GM19372 (cell line): Measurements from ENCODE around the gene ZSCAN12.
"Not testable (repeated sequence)": the region's sequence is repeated elsewhere in the genome, so short reads cannot be mapped to it uniquely, and the experiment has no call there.

Experiments
- ATAC-seq: cut with Tn5 transposase; IDR thresholded peaks from one replicate; pipeline ENCODE4 v1.9.1; 2021; ENCODE audit warnings: mild to moderate bottlenecking, low read depth, moderate library complexity; ENCODE audit not compliant: unreplicated experiment

Gene ZSCAN12

DNA sequence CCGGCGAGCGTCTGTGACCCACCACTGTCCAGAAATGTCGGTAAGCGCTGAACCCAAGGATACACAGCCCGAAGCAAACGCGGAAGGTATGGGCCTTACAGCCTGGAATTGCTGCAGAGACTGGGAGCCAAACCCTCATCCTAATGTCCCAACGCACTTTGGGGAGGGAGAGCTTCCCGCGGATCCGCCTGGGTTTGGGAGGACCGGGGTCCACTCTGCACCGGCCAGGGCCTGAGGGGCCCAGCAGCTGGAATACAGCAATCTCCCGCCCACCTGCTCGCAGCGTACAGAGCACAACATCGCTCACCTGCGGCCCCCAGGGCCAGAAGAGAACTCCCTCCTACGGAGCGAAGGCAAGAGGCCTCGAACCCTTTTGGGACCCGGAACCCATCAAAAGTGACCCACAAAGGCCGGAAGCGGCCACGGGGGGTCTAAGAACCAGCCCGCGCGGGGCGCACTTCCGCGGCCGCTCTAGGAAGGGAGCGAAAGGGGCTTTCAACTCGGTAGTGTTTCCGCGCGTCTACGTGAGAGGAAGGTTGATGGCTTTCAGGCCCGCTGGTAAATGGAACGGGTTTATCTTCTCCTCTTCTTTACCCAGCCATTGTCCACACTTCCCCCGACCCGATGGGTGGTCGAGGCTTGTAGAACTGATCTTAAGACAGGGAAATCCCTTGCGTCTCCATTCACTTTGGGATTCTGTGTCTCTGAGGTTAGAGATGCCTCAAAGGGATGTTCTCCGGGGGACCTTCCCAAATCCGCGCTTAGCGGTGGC is at the start of gene ZSCAN12:
ZSCAN12 (minus strand) TSS at position 398 of the 772 bp plus-strand sequence. CDS start 1,342 bp downstream, outside the sequence.
- ATAC-seq: peak; percentile 79

GRCh38 chr6:28449056-28449455 is 49.5 kb upstream of the ZSCAN12 start:
- no peak for ATAC-seq

DNA sequence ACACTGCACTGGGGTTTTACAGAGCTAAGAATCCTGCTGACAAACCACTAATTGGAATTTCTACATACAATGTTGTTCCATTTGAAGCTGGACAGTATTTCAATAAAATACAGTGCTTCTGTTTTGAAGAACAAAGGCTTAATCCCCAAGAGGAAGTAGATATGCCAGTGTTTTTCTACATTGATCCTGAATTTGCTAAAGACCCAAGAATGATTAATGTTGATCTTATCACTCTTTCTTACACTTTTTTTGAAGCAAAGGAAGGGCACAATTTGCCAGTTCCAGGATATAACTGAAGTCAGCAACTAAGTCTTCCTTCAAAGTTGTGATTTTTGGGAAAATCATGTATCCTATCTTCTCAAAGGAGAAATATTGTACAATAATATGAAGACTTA is 48.0 kb upstream of the ZSCAN12 start:
- ATAC-seq: not testable (repeated sequence)

DNA sequence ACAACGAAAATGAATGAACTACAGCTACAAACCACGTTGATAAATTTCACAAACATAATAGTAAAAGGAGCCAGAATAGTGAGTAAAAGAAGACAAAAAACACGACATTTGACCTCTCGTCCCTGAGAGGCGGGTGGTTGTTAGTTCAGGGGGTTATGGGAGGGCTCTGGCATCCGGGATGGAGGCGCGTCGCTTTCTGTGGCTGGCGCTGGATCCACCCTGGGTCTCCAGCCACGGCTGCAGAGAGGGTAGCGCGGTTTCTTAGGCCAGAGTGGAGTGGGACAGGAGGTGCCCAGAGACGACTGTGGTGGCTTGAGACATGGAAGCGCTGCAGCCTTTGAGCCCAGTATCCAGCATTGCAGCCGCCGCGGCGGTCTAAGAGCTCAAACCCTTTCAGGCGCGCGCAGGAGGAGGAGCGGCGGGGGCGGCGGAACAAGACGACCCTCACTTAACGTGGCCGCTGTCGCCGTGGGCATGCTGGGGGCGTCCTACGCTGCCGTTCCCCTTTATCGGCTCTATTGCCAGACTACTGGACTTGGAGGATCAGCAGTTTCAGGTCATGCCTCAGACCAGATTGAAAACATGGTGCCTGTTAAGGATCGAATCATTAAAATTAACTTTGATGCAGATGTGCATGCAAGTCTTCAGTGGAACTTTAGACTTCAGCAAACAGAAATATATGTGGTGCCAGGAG is 47.4 kb upstream of the ZSCAN12 start:
- no peak for ATAC-seq

- not testable (repeated sequence) for ATAC-seq
Measured at GRCh38 chr6:28444759-28445158, 45.2 kb upstream of the ZSCAN12 start.

- no peak for ATAC-seq
Measured at GRCh38 chr6:28443112-28443773, 43.7 kb upstream of the ZSCAN12 start, which contains the start of gene ZSCAN23. Gene ZSCAN23, minus strand, starts transcription at chr6:28443491. Its CDS starts 7,225 bp downstream, at chr6:28436266.

DNA sequence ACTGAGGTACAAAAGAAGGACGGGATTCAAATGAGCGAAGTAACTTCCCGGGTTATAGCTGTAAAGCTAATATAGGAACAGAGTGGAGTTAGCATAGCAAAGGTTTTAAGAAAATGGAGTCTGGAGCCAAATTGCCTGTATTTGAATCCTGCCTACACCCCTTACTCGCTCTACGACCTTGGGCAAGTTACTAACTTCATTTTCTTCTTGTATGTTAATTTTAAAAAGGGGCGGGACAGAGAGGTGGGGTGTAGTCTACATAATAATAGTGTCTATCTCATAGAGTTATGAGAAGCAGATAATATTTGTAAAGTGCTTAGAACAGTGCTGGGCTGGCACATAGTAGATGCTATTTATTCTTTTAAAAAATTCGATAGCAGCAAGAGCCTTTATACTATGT is 43.0 kb upstream of the ZSCAN12 start:
- ATAC-seq: no peak

DNA sequence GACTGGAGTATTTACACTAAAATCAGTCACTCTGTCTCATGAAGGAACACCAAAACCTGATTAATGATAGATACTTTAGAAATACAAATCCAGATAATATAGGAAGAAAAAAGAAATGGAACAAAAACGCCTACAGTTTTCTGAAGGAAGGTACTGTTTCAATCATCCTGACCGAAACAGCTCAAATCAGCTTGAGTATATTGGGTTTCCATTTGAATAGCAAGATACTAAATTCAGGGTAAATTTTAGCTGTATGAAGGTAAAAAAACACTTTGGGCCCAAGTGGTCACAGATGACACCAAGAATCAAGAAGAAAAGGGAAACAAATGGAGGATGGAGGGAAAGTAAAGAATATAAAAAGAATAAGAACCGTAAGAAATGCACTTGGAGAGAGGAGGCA is 36.9 kb upstream of the ZSCAN12 start:
- no peak for ATAC-seq

DNA sequence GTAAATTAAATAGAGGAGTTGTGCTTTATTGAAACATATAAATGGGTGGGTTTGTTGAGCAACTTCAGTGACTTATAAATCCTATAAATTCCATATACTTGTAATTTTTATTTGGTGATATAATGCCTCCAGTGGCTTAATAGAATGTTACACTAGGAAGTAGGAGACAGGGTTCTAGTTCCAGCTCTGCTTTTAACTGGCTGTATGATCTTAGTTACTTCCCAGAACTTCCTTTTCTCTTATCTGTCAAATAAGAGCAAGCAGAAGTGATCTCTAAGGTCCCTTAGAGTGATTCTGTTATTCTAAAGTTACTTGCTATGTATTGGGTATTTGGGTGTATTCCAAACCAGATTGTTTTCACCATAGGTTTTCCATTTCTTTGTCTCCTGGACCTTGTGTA is 33.6 kb upstream of the ZSCAN12 start:
- no peak for ATAC-seq

DNA sequence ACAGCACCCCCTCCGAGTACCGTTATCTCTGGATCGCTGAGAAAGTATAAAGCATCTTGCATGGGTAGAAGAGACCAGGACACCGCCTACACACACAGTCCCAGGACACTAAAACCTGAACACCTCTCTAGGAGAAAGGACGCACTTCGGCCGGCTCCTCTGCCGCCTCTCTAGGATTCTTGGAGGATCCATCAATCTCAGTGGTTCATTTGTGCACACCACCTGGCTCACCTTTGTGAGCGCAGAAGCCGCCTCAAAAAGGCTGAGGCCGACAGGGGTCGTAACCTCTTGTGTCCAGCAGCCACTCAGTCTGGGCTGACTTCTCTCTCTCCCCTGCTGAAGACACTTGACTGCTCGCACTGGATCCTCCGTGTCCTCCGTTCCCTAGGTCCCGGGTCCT is 30.2 kb upstream of the ZSCAN12 start:
- ATAC-seq: no peak

DNA sequence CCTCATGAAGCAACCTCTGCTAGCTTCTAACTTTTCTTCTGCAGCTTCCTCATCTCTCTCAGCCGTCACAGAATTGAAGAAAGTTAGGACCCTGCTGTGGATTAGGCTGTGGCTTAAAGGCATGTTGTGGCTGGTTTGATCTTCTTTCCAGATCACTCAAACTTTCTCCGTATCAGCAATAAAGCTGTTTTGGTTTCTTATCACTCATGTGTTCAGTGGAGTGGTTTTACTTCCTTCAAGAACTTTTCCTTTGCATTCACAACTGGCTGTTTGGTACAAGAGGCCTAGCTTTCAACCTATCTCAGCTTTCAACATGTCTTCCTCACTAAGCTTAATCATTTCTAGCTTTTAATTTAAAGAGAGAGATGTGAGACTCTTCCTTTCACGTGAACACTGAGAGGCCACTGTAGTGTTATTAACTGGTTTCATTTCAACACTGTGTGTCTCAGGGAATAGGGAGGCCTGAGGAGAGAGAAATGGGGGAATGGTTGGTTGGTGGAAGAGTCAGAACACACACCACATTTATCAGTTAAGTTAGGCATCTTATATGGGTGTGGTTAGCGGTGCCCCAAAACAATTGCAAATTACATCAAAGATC is 26.5 kb upstream of the ZSCAN12 start:
- ATAC-seq: no peak

DNA sequence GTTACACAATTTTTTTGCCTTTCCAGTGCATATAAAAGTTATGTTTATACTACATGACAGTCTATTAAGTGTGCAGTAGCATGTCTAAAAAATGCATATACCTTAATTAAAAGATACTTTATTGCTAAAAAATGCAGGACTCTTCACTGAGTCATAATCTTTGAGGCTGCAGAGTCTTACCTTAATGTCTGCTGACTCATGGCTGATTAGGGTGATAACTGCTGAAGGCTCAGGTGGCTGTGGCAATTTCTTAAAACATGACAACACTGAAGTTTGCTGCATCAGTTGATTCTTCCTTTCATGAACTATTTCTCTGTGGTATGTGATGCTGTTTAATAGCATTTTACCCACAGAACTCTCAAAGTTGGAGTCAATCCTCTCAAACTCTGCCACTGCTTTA is 24.6 kb upstream of the ZSCAN12 start:
- ATAC-seq: no peak

- no peak for ATAC-seq
Measured at GRCh38 chr6:28423546-28423945, 24.0 kb upstream of the ZSCAN12 start.

GRCh38 chr6:28413681-28414080 is 14.1 kb upstream of the ZSCAN12 start:
- no peak for ATAC-seq

- no peak for ATAC-seq
Measured at GRCh38 chr6:28410767-28411166, 11.2 kb upstream of the ZSCAN12 start.

GRCh38 chr6:28408076-28408802 is 8.7 kb upstream of the ZSCAN12 start:
- ATAC-seq: no peak

GRCh38 chr6:28407401-28407800 is 7.9 kb upstream of the ZSCAN12 start:
- no peak for ATAC-seq

- ATAC-seq: not testable (repeated sequence)
Measured at GRCh38 chr6:28403923-28404322, 4.4 kb upstream of the ZSCAN12 start.

- no peak for ATAC-seq
Measured at GRCh38 chr6:28402197-28402596, 2.6 kb upstream of the ZSCAN12 start.

DNA sequence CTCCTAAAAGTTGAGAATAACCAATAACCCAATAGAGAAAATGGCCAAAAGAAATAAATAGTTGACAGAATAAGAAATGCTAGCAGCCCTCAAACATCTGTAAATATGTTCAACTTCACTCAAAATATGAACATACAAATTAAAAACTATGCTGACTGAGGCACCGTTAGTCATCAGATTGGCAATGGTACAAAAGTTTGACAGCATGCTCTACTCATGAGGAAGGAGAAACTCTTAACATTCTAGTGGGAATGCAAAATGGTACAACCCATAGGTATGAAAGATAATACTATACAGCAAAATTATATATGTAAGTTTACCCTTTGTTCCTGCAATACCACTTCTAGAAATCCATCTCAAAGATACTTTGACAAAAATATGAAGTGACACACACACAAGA is 1.6 kb upstream of the ZSCAN12 start:
- ATAC-seq: no peak
